Mesothelial cell of epicardium (in vitro differentiated cells): Measurements from ENCODE around the gene DAP3. TPM values are rescaled to one million over a fixed set of nuclear protein-coding genes. Genes with fewer than 3 reads are reported as not detected.
"Not testable (repeated sequence)": the region's sequence is repeated elsewhere in the genome, so short reads cannot be mapped to it uniquely, and the experiment has no call there.

ENCODE experiments used
- DNase-seq, 2 experiments: peaks; one replicate each; pipeline ENCODE4 v3.0.0; 2021; ENCODE audit warnings: low spot score in 2 of 2; ENCODE audit not compliant: unreplicated experiment in 2 of 2
- H3K27ac Mint-ChIP-seq: 2 replicates; pipeline ENCODE4 v1.8.0; 2021; ENCODE audit warnings: mixed read lengths
- H3K27me3 Mint-ChIP-seq: 2 replicates; pipeline ENCODE4 v1.8.0; 2021; ENCODE audit warnings: low read depth, mixed read lengths
- H3K36me3 Mint-ChIP-seq: 2 replicates; pipeline ENCODE4 v1.8.0; 2021; ENCODE audit warnings: mixed read lengths
- H3K4me1 Mint-ChIP-seq: 2 replicates; pipeline ENCODE4 v1.8.0; 2021; ENCODE audit warnings: mixed read lengths
- H3K4me3 Mint-ChIP-seq: 2 replicates; pipeline ENCODE4 v1.8.0; 2021; ENCODE audit warnings: mild to moderate bottlenecking, moderate library complexity, mixed read lengths
- H3K9me3 Mint-ChIP-seq: 2 replicates; pipeline ENCODE4 v1.8.0; 2021; ENCODE audit warnings: mixed read lengths
- total RNA-seq: library from RNA; stranded (reverse); gene quantifications from 3 replicates; pipeline ENCODE4 v1.2.1, GENCODE V29; 2021
- TF ChIP-seq, protein P1 (sequence below): fragments of 200-600 bp; sonication (generic); IDR thresholded peaks from one replicate; pipeline ENCODE4 v1.5.0; 2021; ENCODE audit warnings: antibody characterized with exemption; ENCODE audit not compliant: unreplicated experiment

The DAP3 gene
- total RNA-seq, 1 donor from 2014 or later: 109 TPM

DNA sequence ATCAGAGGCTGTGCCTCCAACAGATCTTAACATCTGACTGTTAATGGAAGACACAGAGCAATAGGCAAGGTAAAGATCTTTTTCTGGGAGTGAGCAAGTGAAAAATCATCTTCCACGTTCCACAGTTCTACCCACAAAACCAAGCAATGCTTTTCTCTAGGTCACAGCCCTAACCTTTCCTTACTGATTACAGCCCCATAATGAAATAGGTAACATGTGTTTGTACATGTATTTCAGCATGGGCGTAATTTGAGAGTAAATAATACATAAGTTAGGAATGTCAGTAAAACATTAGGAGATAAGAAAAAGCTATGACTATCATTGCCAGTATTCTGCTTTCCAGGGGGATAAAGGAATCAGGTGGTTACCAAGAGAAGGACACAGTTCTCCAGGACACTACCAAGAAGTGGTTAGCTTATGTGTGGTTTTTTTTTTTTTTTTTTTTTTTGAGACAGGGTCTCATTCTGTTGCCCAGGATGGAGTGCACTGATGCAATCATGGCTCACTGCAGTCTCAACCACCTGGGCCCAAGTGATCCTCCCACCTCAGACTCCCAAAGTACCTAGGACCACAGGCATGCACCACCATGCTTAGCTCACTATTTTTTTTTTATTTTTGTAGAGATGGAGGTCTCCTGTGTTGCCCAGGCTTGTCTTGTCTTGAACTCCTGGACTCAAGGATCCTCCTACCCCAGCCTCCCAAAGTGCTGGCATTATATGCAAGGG, 72.0 kb downstream of the DAP3 start:
- Mint-ChIP-seq H3K36me3 (peaks cover 48% of the 10 kb centered on the region), H3K4me3 (no peak overlapping the region), H3K27ac (no peak overlapping the region), H3K9me3 (no peaks in the 10 kb centered on the region), H3K4me1 (no peaks in the 10 kb centered on the region), H3K27me3 (no peaks in the 10 kb centered on the region)
- TF ChIP-seq, protein P1, sequence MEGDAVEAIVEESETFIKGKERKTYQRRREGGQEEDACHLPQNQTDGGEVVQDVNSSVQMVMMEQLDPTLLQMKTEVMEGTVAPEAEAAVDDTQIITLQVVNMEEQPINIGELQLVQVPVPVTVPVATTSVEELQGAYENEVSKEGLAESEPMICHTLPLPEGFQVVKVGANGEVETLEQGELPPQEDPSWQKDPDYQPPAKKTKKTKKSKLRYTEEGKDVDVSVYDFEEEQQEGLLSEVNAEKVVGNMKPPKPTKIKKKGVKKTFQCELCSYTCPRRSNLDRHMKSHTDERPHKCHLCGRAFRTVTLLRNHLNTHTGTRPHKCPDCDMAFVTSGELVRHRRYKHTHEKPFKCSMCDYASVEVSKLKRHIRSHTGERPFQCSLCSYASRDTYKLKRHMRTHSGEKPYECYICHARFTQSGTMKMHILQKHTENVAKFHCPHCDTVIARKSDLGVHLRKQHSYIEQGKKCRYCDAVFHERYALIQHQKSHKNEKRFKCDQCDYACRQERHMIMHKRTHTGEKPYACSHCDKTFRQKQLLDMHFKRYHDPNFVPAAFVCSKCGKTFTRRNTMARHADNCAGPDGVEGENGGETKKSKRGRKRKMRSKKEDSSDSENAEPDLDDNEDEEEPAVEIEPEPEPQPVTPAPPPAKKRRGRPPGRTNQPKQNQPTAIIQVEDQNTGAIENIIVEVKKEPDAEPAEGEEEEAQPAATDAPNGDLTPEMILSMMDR: no peak
- DNase-seq: no peak

DNA sequence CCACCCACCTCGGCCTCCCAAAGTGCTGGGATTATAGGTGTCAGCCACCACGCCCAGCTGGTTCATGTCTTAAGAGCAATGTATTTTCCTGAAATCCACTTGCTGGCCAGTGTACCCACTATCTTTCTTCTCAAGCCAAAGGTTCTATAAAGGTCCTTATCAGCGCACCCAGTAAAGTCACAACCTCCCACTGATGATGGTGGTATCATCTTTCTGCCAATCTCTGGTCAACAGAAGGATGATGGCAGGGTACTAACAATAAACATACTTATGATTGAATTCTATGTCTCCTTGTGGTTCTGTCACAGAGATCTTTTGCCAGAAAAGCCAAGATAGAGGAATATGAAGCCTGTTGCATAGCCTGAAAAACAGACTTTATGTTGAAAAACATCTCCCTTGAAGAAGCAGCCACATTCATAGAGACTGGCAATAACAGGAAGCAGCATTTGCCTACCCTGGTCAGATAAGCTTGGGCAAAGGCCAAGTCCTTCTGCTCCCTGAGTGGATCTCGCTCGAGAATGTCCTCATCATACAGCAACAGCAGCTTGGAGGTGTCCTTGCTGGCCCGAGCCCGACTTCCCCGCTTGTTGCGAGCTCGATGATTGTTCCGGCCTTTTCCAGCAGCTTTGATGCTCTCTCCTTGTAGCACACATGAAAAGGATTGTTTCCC, 73.0 kb downstream of the DAP3 start:
- DNase-seq: no peak

DNA sequence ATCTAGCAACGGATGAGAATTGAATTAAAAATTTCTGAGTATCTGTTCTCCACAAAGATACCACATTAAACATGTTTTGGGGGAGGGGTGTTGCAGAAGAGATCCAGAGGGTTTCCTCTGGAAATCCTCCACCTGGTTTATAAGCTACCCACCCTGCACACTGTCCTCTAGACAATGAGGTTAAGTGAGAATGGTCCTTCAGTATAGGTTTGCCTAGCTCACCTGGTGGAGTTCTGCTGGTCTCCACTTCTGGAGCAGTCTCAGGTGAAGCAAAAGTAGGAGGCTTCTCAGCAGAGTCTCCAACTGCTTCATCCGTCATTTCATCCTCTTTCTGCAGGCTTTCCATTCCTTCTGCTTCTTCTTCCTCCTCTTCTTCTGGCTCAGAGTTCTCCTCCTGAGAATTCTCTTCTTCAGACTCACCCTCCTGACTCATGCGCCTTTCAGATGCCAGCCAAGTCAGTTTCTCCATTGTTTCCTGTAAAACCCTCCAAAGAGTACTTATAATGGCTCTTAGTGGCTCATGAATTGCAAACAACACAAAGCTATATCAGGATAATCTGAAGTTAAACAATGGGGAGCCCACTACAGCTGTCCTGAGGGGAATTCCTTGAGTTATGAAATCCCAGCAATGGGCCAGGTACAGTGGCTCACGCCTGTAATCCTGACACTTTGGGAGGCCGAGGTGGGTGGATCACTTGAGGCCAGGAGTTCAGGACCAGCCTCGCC, 74.4 kb downstream of the DAP3 start:
- not testable (repeated sequence) for DNase-seq

More for the DNA sequence above, 73.0 kb downstream of the DAP3 start:
- TF ChIP-seq, protein P1: no peak
- Mint-ChIP-seq H3K27ac (no peak overlapping the region), H3K4me1 (no peaks in the 10 kb centered on the region), H3K4me3 (no peak overlapping the region), H3K36me3 (peaks cover 45% of the 10 kb centered on the region), H3K9me3 (no peaks in the 10 kb centered on the region), H3K27me3 (no peaks in the 10 kb centered on the region)

DNA sequence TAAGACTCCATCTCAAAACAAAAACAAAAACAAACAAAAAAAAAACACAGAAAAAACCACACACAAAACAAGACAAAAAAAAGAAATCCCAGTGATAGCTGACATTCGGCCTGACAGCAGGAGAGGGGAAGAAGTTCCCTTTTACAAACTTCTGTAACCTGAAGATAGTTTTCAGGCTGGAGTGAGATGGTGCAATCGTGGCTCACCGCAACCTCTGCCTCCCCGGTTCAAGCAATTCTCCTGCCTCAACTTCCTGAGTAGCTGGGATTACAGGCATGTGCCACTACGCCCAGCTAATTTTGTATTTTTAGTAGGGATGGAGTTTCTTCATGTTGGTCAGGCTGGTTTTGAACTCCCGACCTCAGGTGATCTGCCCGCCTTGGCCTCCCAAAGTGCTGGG, 75.1 kb downstream of the DAP3 start:
- H3K4me1 Mint-ChIP-seq, H3K9me3 Mint-ChIP-seq, H3K27ac Mint-ChIP-seq, DNase-seq, H3K27me3 Mint-ChIP-seq, H3K4me3 Mint-ChIP-seq: not testable (repeated sequence)
- peaks cover 50% of the 10 kb centered on the region for H3K36me3 Mint-ChIP-seq

More for the DNA sequence above, 74.4 kb downstream of the DAP3 start:
- peaks cover 45% of the 10 kb centered on the region for H3K36me3 Mint-ChIP-seq
- not testable (repeated sequence) for H3K9me3 Mint-ChIP-seq, H3K27ac Mint-ChIP-seq, H3K27me3 Mint-ChIP-seq, H3K4me3 Mint-ChIP-seq, H3K4me1 Mint-ChIP-seq

DNA sequence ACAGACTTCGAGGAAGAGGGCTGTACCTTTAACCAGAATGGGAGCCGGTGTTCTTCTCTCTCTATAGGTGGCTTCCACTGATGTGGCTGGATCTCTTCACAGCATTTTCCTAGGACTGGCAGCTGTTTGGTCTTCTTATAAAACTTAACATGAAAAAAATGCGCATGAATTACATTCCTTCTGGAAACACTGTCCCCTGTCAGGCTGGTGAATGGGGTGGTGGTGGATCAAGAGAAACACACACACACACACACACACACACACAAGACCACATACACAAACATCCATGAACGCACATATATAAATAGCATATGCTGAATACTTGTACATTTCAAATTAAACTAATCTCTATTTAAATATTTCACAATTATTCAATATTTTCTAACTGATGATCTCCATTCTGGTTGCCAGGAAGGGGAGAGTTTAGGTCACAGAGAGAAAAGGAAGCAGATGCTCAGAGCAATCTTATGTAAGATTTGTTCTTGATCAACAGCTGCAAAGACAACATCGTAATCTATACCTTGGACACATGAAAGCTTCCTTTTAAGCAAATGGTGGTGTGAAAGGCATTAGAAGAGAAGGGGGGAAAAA, 78.6 kb downstream of the DAP3 start:
- H3K36me3 Mint-ChIP-seq: peaks cover 46% of the 10 kb centered on the region
- H3K27ac Mint-ChIP-seq, H3K27me3 Mint-ChIP-seq, H3K4me3 Mint-ChIP-seq, DNase-seq, H3K4me1 Mint-ChIP-seq, H3K9me3 Mint-ChIP-seq: not testable (repeated sequence)

DNA sequence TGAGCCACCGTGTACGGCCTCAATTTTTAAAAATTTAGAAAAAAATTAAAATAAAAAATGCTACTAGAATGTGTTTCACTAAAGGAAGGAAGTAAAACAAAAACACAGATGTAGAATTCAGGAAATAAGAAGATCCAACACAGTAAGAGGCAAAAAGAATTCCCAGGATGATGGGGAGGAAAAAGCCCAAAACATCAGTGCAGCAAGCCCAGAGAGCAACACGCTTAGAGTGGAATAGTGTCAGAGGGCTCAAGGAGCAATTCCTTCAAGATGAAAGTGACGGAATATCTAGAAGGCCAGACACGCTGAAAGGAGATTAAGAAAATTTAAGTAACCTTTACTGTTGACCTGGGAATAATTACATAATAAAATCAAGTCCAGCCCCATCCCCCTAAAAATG, 80.4 kb downstream of the DAP3 start:
- Mint-ChIP-seq H3K27ac (no peak overlapping the region), H3K9me3 (no peaks in the 10 kb centered on the region), H3K4me3 (no peak overlapping the region), H3K27me3 (no peaks in the 10 kb centered on the region), H3K4me1 (no peaks in the 10 kb centered on the region), H3K36me3 (peaks cover 52% of the 10 kb centered on the region)
- no peak for DNase-seq
- TF ChIP-seq, protein P1: no peak
